KG1 (cell line): ENCODE measurements around the gene POLR2L.
A peak's percentile ranks its signal among the peaks of the same experiment; 100 is the strongest.

Experiments used
- DNase-seq: peaks from one replicate; lab custom pipeline; 2025; lab: John Stamatoyannopoulos, UW

The POLR2L gene

GRCh38 chr11:842370-843002, at the start of gene POLR2L, which contains the start of gene TSPAN4:
POLR2L (minus strand) TSS chr11:842529; CDS start chr11:842508, 21 bp downstream.
TSPAN4 (plus strand) TSS chr11:842852; CDS start chr11:850305, 7,453 bp downstream.
- peak; percentile 81 for DNase-seq

- no peak for DNase-seq
Observed at GRCh38 chr11:890794-891540, 48.6 kb upstream of the POLR2L start.

GRCh38 chr11:889687-890475, 47.6 kb upstream of the POLR2L start:
- no peak for DNase-seq

GRCh38 chr11:889257-889656, 46.9 kb upstream of the POLR2L start:
- DNase-seq = no peak

- DNase-seq = no peak
Observed at GRCh38 chr11:888310-889212, 46.2 kb upstream of the POLR2L start.

GRCh38 chr11:887589-887988, 45.3 kb upstream of the POLR2L start:
- no peak for DNase-seq

- no peak for DNase-seq
Observed at GRCh38 chr11:886568-886967, 44.2 kb upstream of the POLR2L start.

- no peak for DNase-seq
Observed at GRCh38 chr11:884578-885070, 42.3 kb upstream of the POLR2L start.

GRCh38 chr11:883527-883926, 41.2 kb upstream of the POLR2L start:
- DNase-seq = no peak

GRCh38 chr11:882596-882995, 40.3 kb upstream of the POLR2L start:
- no peak for DNase-seq

- no peak for DNase-seq
Observed at GRCh38 chr11:880447-880846, 38.1 kb upstream of the POLR2L start.

GRCh38 chr11:877565-877964, 35.2 kb upstream of the POLR2L start:
- DNase-seq = no peak

GRCh38 chr11:876545-876944, 34.2 kb upstream of the POLR2L start:
- no peak for DNase-seq

- DNase-seq = no peak
Observed at GRCh38 chr11:875769-876301, 33.5 kb upstream of the POLR2L start.

GRCh38 chr11:875203-875602, 32.9 kb upstream of the POLR2L start:
- no peak for DNase-seq

GRCh38 chr11:873706-874105, 31.4 kb upstream of the POLR2L start:
- DNase-seq = no peak

GRCh38 chr11:872799-873198, 30.5 kb upstream of the POLR2L start:
- no peak for DNase-seq

GRCh38 chr11:871472-871871, 29.1 kb upstream of the POLR2L start:
- DNase-seq = no peak

- DNase-seq = no peak
Observed at GRCh38 chr11:870418-870817, 28.1 kb upstream of the POLR2L start.

- no peak for DNase-seq
Observed at GRCh38 chr11:870127-870413, 27.7 kb upstream of the POLR2L start.

- DNase-seq = no peak
Observed at GRCh38 chr11:869399-870126, 27.2 kb upstream of the POLR2L start.
